K562 (cell line): Measurements from ENCODE around the gene USF2. TPM values are rescaled to one million over a fixed set of nuclear protein-coding genes. Genes with fewer than 3 reads are reported as not detected.

Experiments used
- ARID2 ChIP-seq: fragments of 450-650 bp; IDR thresholded peaks from 2 replicates; pipeline ENCODE4 v1.6.1; 2017; ENCODE audit warnings: antibody characterized with exemption, mild to moderate bottlenecking
- DIDO1 ChIP-seq: fragments of 450-650 bp; IDR thresholded peaks from 2 replicates; pipeline ENCODE4 v1.6.1; 2016; ENCODE audit warnings: low read depth, missing biosample characterization, missing genetic modification characterization
- GATAD2B ChIP-seq: fragments of 450-650 bp; IDR thresholded peaks from 2 replicates; pipeline ENCODE4 v1.6.1; 2017; ENCODE audit warnings: mild to moderate bottlenecking, borderline replicate concordance
- IFI16 ChIP-seq: fragments of 250-450 bp; sonication (Bioruptor Pico); IDR thresholded peaks from 2 replicates; pipeline ENCODE4 v2.1.2; 2022; ENCODE audit warnings: mild to moderate bottlenecking, inconsistent platforms
- MECOM ChIP-seq: fragments of 250-450 bp; sonication (Bioruptor Pico); IDR thresholded peaks from 2 replicates; pipeline ENCODE4 v1.8.0; 2022; ENCODE audit warnings: inconsistent platforms
- NCOA2 ChIP-seq, 2 experiments: fragments of 450-650 bp; IDR thresholded peaks; 2 replicates each; pipeline ENCODE4 v1.6.1; 2018; ENCODE audit warnings: mild to moderate bottlenecking in 2 of 2, moderate library complexity in 1 of 2; ENCODE audit not compliant: partially characterized antibody in 2 of 2
- RBM14 ChIP-seq: fragments of 200-400 bp; formaldehyde crosslinking; IDR thresholded peaks from 2 replicates; pipeline ENCODE4 v1.6.1; 2018; ENCODE audit warnings: low read depth, mild to moderate bottlenecking, low read length, moderate library complexity, borderline replicate concordance; ENCODE audit not compliant: insufficient read depth
- RBM39 ChIP-seq: fragments of 200-400 bp; formaldehyde crosslinking; optimal IDR thresholded peaks from 2 replicates; pipeline ENCODE3; 2018; ENCODE audit warnings: low read depth, low read length
- SPI1 ChIP-seq: IDR thresholded peaks from 2 replicates; pipeline ENCODE4 v1.6.1; 2011; ENCODE audit warnings: low read depth, low read length, control low read depth, borderline replicate concordance
- STAT5B ChIP-seq: fragments of 250-450 bp; sonication (Bioruptor Pico); IDR thresholded peaks from 2 replicates; pipeline ENCODE4 v1.8.0; 2021; ENCODE audit warnings: mild to moderate bottlenecking, inconsistent platforms
- TCF3 ChIP-seq: sonication (generic); formaldehyde crosslinking; IDR thresholded peaks from 2 replicates; pipeline ENCODE4 v1.4.0; 2020; ENCODE audit warnings: mild to moderate bottlenecking, missing genetic modification reagents
- ZBED1 ChIP-seq: IDR thresholded peaks from 2 replicates; pipeline ENCODE4 v1.6.1; 2014
- ZBTB1 ChIP-seq: sonication (generic); formaldehyde crosslinking; IDR thresholded peaks from 2 replicates; pipeline ENCODE4 v1.8.1; 2023; ENCODE audit warnings: missing genetic modification reagents, low read depth, mild to moderate bottlenecking, borderline replicate concordance
- ZEB2 ChIP-seq: fragments of 450-650 bp; IDR thresholded peaks from 2 replicates; pipeline ENCODE4 v1.6.1; 2016
- ZKSCAN3 ChIP-seq: fragments of 250-450 bp; sonication (Bioruptor Pico); IDR thresholded peaks from 2 replicates; pipeline ENCODE4 v1.4.0; 2020
- ZNF347 ChIP-seq: fragments of 450-650 bp; formaldehyde crosslinking; IDR thresholded peaks from 2 replicates; pipeline ENCODE4 v1.4.0; 2020; ENCODE audit warnings: low read depth, mild to moderate bottlenecking, moderate library complexity
- ZNF384 ChIP-seq: IDR thresholded peaks from 2 replicates; pipeline ENCODE4 v1.6.1; 2012; ENCODE audit warnings: low read depth, low read length, improper control_type of control experiment
- ZNF695 ChIP-seq: fragments of 450-650 bp; formaldehyde crosslinking; IDR thresholded peaks from 2 replicates; pipeline ENCODE4 v1.4.0; 2020; ENCODE audit warnings: mild to moderate bottlenecking, moderate library complexity
- polyA plus RNA-seq, 8 experiments: library from polyadenylated mRNA; depleted of rRNA in 4 of 8; stranded (reverse) in 5 of 8; unstranded in 3 of 8; fragments of >200 nt; fragmentation: Nextera tagmentation in 2 of 8; fragmentation: Illumina TruSeq in 1 of 8; extraction: Ambion mirVana in 2 of 8; extraction: Trizol in 1 of 8; gene quantifications; 2 replicates each; pipeline versions ENCODE4 v1.2.1 to v1.2.3, GENCODE V29; 2011 to 2014; ENCODE audit warnings: inconsistent platforms in 1 of 8, missing spikeins in 1 of 8
- total RNA-seq, 7 experiments: library from RNA; depleted of rRNA in 6 of 7; stranded (reverse); fragments of >200 nt in 6 of 7; fragmentation: Illumina TruSeq in 2 of 7; extraction: Trizol in 2 of 7; gene quantifications; 2 replicates each; pipeline versions ENCODE4 v1.2.1 to v1.2.3, GENCODE V29; 2011 to 2021; ENCODE audit warnings: low replicate concordance in 1 of 7
- TF ChIP-seq, protein P1 (sequence below), 3 experiments: fragments of 200-800 bp in 1 of 3; sonication (Bioruptor generic) in 1 of 3; sonication (generic) in 1 of 3; formaldehyde crosslinking in 1 of 3; IDR thresholded peaks; 2 replicates each; pipeline versions ENCODE4 v1.6.1 to v1.8.0; 2016 to 2022; ENCODE audit warnings: mild to moderate bottlenecking in 2 of 3, missing compliant biosample characterization in 2 of 3, missing genetic modification characterization in 2 of 3, missing genetic modification reagents in 1 of 3
- TF ChIP-seq, protein P2 (sequence below): fragments of 250-450 bp; sonication (Bioruptor Pico); IDR thresholded peaks from 2 replicates; pipeline ENCODE4 v1.5.1; 2021; ENCODE audit warnings: mild to moderate bottlenecking
- TF ChIP-seq, protein P3 (sequence below): fragments of 450-650 bp; formaldehyde crosslinking; IDR thresholded peaks from 2 replicates; pipeline ENCODE4 v1.4.0; 2020; ENCODE audit warnings: mild to moderate bottlenecking
- TF ChIP-seq, protein P4 (sequence below), 2 experiments: fragments of 450-650 bp; IDR thresholded peaks; 2 replicates each; pipeline ENCODE4 v1.6.1; 2016
- TF ChIP-seq, protein P5 (sequence below): fragments of 200-800 bp; sonication (Bioruptor generic); IDR thresholded peaks from 2 replicates; pipeline ENCODE4 v1.6.1; 2017; ENCODE audit warnings: missing genetic modification characterization, missing compliant biosample characterization

Gene USF2
- total and polyA plus RNA-seq, 9 of the 15 experiments (the other 6 are each of a cell fraction or from before 2014, with no cell fraction given), result 0.27 to 93.7 (median 58.4) TPM

DNA sequence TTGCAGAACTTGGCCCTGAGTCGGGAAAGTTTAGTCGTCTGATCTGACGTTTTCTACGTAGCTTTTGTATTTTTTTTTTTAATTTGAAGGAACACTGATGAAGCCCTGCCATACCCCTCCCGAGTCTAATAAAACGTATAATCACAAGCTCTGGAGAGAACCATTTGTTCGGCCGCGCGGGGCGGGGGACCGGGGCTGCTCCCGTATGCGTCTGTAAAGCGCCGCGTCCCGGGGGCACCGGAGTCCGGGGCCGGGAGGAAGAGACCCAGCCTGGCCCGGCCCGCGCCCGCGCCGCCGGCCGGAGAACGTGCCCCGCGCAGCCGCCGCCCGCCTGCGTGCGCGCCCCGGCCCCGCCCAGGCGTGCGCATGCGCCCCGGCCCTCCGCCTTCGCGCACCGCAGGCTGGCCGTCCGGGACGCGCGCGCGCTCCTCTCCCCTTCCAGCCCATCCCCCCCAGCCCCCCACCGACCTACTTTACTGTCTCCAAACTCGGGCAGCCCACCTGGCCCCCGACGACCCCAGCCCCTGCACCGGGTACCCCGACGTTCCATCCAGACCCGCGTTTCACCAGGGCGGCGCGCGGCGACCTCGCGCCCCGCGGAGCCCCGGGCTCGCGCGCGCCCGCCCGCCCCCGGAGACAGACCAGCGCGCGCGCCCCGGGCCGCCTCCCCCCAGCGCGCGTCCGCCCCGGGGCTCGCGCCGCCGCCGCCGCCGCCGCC, 785 bp upstream of the USF2 start (continued):
- TF ChIP-seq NCOA2 (IDR thresholded peaks at IDR 0.05; ENCODE audit: partially characterized antibody in 2 of 2), result no peak
- TF ChIP-seq RBM14, result no peak
- TF ChIP-seq MECOM (CRISPR knock-in tag), result no peak
- TF ChIP-seq ZNF384, result no peak
- TF ChIP-seq, protein P1, sequence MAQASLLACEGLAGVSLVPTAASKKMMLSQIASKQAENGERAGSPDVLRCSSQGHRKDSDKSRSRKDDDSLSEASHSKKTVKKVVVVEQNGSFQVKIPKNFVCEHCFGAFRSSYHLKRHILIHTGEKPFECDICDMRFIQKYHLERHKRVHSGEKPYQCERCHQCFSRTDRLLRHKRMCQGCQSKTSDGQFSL (CRISPR knock-in tag; IDR thresholded peaks at IDR 0.05), result no peak
- TF ChIP-seq, protein P1 (tag; IDR thresholded peaks at IDR 0.05), result no peak; a peak in 1 of 4 replicates
- TF ChIP-seq ZKSCAN3 (CRISPR knock-in tag), result no peak
- no peak for TF ChIP-seq DIDO1 (tag)
- TF ChIP-seq, protein P2, sequence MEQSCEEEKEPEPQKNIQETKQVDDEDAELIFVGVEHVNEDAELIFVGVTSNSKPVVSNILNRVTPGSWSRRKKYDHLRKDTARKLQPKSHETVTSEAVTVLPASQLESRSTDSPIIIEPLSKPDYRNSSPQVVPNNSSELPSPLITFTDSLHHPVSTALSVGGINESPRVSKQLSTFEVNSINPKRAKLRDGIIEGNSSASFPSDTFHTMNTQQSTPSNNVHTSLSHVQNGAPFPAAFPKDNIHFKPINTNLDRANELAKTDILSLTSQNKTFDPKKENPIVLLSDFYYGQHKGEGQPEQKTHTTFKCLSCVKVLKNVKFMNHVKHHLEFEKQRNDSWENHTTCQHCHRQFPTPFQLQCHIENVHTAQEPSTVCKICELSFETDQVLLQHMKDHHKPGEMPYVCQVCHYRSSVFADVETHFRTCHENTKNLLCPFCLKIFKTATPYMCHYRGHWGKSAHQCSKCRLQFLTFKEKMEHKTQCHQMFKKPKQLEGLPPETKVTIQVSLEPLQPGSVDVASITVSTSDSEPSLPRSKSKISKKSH (CRISPR knock-in tag), result no peak; the same call in 1 of the 2 replicates
- no peak for TF ChIP-seq ARID2
- 0 out of 2 replicates have a peak, but pooled peaks have one; percentile 6 for TF ChIP-seq ZBTB1
- TF ChIP-seq RBM39, result no peak
- no peak for TF ChIP-seq ZNF695
- TF ChIP-seq TCF3, result no peak
- peak; percentile 45; the same call in 1 of the 2 replicates for TF ChIP-seq GATAD2B
- TF ChIP-seq SPI1, result no peak
- TF ChIP-seq, protein P3, sequence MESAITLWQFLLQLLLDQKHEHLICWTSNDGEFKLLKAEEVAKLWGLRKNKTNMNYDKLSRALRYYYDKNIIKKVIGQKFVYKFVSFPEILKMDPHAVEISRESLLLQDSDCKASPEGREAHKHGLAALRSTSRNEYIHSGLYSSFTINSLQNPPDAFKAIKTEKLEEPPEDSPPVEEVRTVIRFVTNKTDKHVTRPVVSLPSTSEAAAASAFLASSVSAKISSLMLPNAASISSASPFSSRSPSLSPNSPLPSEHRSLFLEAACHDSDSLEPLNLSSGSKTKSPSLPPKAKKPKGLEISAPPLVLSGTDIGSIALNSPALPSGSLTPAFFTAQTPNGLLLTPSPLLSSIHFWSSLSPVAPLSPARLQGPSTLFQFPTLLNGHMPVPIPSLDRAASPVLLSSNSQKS (CRISPR knock-in tag), result no peak
- TF ChIP-seq ZNF347 (CRISPR knock-in tag), result no peak
- TF ChIP-seq ZBED1, result no peak
- no peak for TF ChIP-seq IFI16 (CRISPR knock-in tag)
- no peak for TF ChIP-seq STAT5B (CRISPR knock-in tag)
- TF ChIP-seq, protein P4, sequence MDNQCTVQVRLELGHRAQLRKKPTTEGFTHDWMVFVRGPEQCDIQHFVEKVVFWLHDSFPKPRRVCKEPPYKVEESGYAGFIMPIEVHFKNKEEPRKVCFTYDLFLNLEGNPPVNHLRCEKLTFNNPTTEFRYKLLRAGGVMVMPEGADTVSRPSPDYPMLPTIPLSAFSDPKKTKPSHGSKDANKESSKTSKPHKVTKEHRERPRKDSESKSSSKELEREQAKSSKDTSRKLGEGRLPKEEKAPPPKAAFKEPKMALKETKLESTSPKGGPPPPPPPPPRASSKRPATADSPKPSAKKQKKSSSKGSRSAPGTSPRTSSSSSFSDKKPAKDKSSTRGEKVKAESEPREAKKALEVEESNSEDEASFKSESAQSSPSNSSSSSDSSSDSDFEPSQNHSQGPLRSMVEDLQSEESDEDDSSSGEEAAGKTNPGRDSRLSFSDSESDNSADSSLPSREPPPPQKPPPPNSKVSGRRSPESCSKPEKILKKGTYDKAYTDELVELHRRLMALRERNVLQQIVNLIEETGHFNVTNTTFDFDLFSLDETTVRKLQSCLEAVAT (IDR thresholded peaks at IDR 0.05), result peak; percentile 21 to 57; a peak in 2 of 4 replicates
- TF ChIP-seq, protein P5, sequence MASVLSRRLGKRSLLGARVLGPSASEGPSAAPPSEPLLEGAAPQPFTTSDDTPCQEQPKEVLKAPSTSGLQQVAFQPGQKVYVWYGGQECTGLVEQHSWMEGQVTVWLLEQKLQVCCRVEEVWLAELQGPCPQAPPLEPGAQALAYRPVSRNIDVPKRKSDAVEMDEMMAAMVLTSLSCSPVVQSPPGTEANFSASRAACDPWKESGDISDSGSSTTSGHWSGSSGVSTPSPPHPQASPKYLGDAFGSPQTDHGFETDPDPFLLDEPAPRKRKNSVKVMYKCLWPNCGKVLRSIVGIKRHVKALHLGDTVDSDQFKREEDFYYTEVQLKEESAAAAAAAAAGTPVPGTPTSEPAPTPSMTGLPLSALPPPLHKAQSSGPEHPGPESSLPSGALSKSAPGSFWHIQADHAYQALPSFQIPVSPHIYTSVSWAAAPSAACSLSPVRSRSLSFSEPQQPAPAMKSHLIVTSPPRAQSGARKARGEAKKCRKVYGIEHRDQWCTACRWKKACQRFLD (CRISPR knock-in tag), result peak; percentile 98
- no peak for TF ChIP-seq ZEB2
